HCT116 (cell line): ENCODE measurements around the gene INPP5J. TPM values are rescaled to one million over a fixed set of nuclear protein-coding genes. Genes with fewer than 3 reads are reported as not detected.

ENCODE experiments used
- ATAC-seq: fragments of 200-7000 bp; cut with Tn5 transposase; 2 replicates; pipeline ENCODE4 v1.9.1; 2020; ENCODE audit warnings: mild to moderate bottlenecking, moderate library complexity
- BruUV-seq: library from RNA; stranded (reverse); fragments of 400-500 nt; replicated peaks from 2 replicates; lab custom pipeline; 2021; lab: Mats Ljungman, UMichigan
- CTCF ChIA-PET: fragments of 300-600 bp; sonication (Branson Sonifier 250); formaldehyde crosslinking; loops from one replicate; lab custom pipeline; 2021; ENCODE audit warnings: antibody characterized with exemption; lab: Charles Lee
- POLR2A ChIA-PET: fragments of 300-600, 350-600 bp; sonication (Branson Sonifier 250); formaldehyde crosslinking; loops from one replicate; lab custom pipeline; 2021; ENCODE audit warnings: antibody characterized with exemption; lab: Charles Lee
- RAD21 ChIA-PET, 2 experiments: fragments of 300-600 bp; sonication (Branson Sonifier 250); formaldehyde crosslinking; loops; one replicate each; lab custom pipeline; 2023; ENCODE audit warnings: low total read pairs in 2 of 2; ENCODE audit not compliant: uncharacterized antibody in 2 of 2, unreplicated experiment in 2 of 2, low non-redundant PET in 1 of 2; lab: Charles Lee
- DNase-seq: peaks from one replicate; pipeline ENCODE4 v3.0.0-alpha.2; 2010; ENCODE audit warnings: low read depth, low spot score
- H2AFZ ChIP-seq: fragments of 200-600 bp; shearing (Covaris generic), sonication (generic); 2 replicates; pipeline ENCODE4 v1.6.1; 2017; ENCODE audit warnings: low read depth, mixed run types, mixed read lengths, antibody characterized with exemption, low read length; ENCODE audit not compliant: poor library complexity, severe bottlenecking
- H3K27ac ChIP-seq: 2 replicates; pipeline ENCODE4 v1.5.1; 2012; ENCODE audit warnings: low read depth, low read length
- H3K27me3 ChIP-seq: fragments of 200-600 bp; sonication (generic); 2 replicates; pipeline ENCODE4 v1.6.1; 2016; ENCODE audit warnings: mixed run types, low read length, mixed read lengths; ENCODE audit not compliant: insufficient read depth
- H3K36me3 ChIP-seq, 2 experiments: fragments of 200-500 bp in 1 of 2; fragments of 200-600 bp in 1 of 2; sonication (Bioruptor generic) in 1 of 2; sonication (generic) in 1 of 2; 2 replicates each; pipeline versions ENCODE4 v1.5.1 to v1.6.1; 2014 to 2016; ENCODE audit warnings: low read length in 2 of 2, inconsistent platforms in 1 of 2, mixed read lengths in 1 of 2, mixed run types in 1 of 2; ENCODE audit not compliant: insufficient read depth in 2 of 2, control insufficient read depth in 1 of 2
- H3K4me1 ChIP-seq, 2 experiments: fragments of 200-600 bp in 1 of 2; sonication (generic) in 1 of 2; 2 replicates each; pipeline versions ENCODE4 v1.5.1 to v1.6.1; 2012 to 2017; ENCODE audit warnings: low read length in 2 of 2, inconsistent platforms in 1 of 2, mild to moderate bottlenecking in 1 of 2, mixed read lengths in 1 of 2, mixed run types in 1 of 2, moderate library complexity in 1 of 2; ENCODE audit not compliant: insufficient read depth in 2 of 2, control insufficient read depth in 1 of 2
- H3K4me2 ChIP-seq: fragments of 200-600 bp; sonication (generic); 2 replicates; pipeline ENCODE4 v1.6.1; 2017; ENCODE audit warnings: mixed run types, low read length, mixed read lengths
- H3K4me3 ChIP-seq, 2 experiments: fragments of 200-600 bp in 1 of 2; sonication (generic) in 1 of 2; replicated peaks in 1 of 2; 2 replicates each; pipeline ENCODE4 v1.5.1; 2011 to 2016; ENCODE audit warnings: low read length in 2 of 2, control low read depth in 1 of 2, low read depth in 1 of 2, mild to moderate bottlenecking in 1 of 2, mixed read lengths in 1 of 2, mixed run types in 1 of 2
- H3K79me2 ChIP-seq: fragments of 200-600 bp; sonication (generic); 2 replicates; pipeline ENCODE4 v1.6.1; 2017; ENCODE audit warnings: mild to moderate bottlenecking, mixed run types, low read length, moderate library complexity, mixed read lengths; ENCODE audit not compliant: insufficient read depth
- H3K9ac ChIP-seq: fragments of 200-600 bp; sonication (generic); 2 replicates; pipeline ENCODE4 v1.6.1; 2016; ENCODE audit warnings: low read length, mixed read lengths
- H3K9me2 ChIP-seq: fragments of 200-600 bp; sonication (generic), shearing (Covaris generic); 2 replicates; pipeline ENCODE4 v1.6.1; 2017; ENCODE audit warnings: mixed run types, mild to moderate bottlenecking, moderate library complexity; ENCODE audit not compliant: insufficient read depth
- H3K9me3 ChIP-seq, 2 experiments: fragments of 200-500 bp in 1 of 2; fragments of 200-600 bp in 1 of 2; sonication (Bioruptor generic) in 1 of 2; sonication (generic) in 1 of 2; 2 replicates each; pipeline ENCODE4 v1.6.1; 2014 to 2017; ENCODE audit warnings: low read length in 2 of 2, mixed read lengths in 2 of 2, inconsistent platforms in 1 of 2, low read depth in 1 of 2, mild to moderate bottlenecking in 1 of 2, mixed run types in 1 of 2, moderate library complexity in 1 of 2; ENCODE audit not compliant: control insufficient read depth in 1 of 2, insufficient read depth in 1 of 2
- H4K20me1 ChIP-seq: fragments of 200-600 bp; sonication (generic), shearing (Covaris generic); 2 replicates; pipeline ENCODE4 v1.6.1; 2017; ENCODE audit warnings: mixed run types, mild to moderate bottlenecking, moderate library complexity; ENCODE audit not compliant: insufficient read depth
- CEBPB ChIP-seq: IDR thresholded peaks from 2 replicates; pipeline ENCODE4 v1.6.1; 2012; ENCODE audit warnings: low read depth
- CTCF ChIP-seq, 3 experiments: fragments of 200-600 bp in 1 of 3; sonication (generic) in 1 of 3; IDR thresholded peaks in 2 of 3; conservative IDR thresholded peaks in 1 of 3; 2 replicates each; pipeline ENCODE4 v1.5.1; 2012 to 2017; ENCODE audit warnings: low read depth in 2 of 3, low read length in 2 of 3, antibody characterized with exemption in 1 of 3, borderline replicate concordance in 1 of 3, control low read depth in 1 of 3, mild to moderate bottlenecking in 1 of 3, mixed read lengths in 1 of 3, mixed run types in 1 of 3, moderate library complexity in 1 of 3; ENCODE audit not compliant: insufficient read depth in 1 of 3
- EGR1 ChIP-seq: IDR thresholded peaks from 2 replicates; pipeline ENCODE4 v1.6.1; 2012; ENCODE audit warnings: low read depth
- FOSL1 ChIP-seq: IDR thresholded peaks from 2 replicates; pipeline ENCODE4 v1.6.1; 2012; ENCODE audit warnings: low read depth
- JUND ChIP-seq: IDR thresholded peaks from 2 replicates; pipeline ENCODE4 v1.6.1; 2012
- REST ChIP-seq: IDR thresholded peaks from 2 replicates; pipeline ENCODE4 v1.6.1; 2012; ENCODE audit warnings: low read depth
- SP1 ChIP-seq: IDR thresholded peaks from 2 replicates; pipeline ENCODE4 v1.6.1; 2012; ENCODE audit warnings: low read depth
- TCF7L2 ChIP-seq: IDR thresholded peaks from 2 replicates; pipeline ENCODE4 v1.7.0; 2011; ENCODE audit warnings: borderline replicate concordance, inconsistent platforms; ENCODE audit not compliant: insufficient read depth, insufficient read length; ENCODE audit errors: extremely low read depth
- intact Hi-C: fragments of 100-400 bp; cut with micrococcal nuclease; formaldehyde crosslinking; loops from 2 replicates; pipeline ENCODE4 v1.10.0; 2022
- total RNA-seq: library from RNA; stranded (reverse); gene quantifications from one replicate; pipeline ENCODE4 v1.2.1, GENCODE V29; 2021; ENCODE audit not compliant: unreplicated experiment

Gene INPP5J
- total RNA-seq, 1 experiment from 2014 or later = 8.9 TPM

- ATAC-seq = no peak
- intact Hi-C loops = no loop called here
- ChIA-PET RAD21 (interaction anchor here in 1 of 2 experiments (0.7 kb wide), 1 partner anchor 10 kb away, joined by 3 read pairs; no protein-coding TSS in a partner anchor), POLR2A (interaction anchor here (0.8 kb wide), 1 partner anchor 9 kb away, joined by 3 read pairs; no protein-coding TSS in a partner anchor), CTCF (interaction anchor here (1.2 to 1.5 kb wide), 2 partner anchors 18 to 20 kb away, joined by 4 to 6 read pairs; no protein-coding TSS in a partner anchor)
- no peak for DNase-seq
- no peaks in the 10 kb centered on the region for H3K9me3 ChIP-seq
- peak overlapping the region; percentile 15; the same call in 1 of the 2 replicates for H3K27ac ChIP-seq
- H3K79me2 ChIP-seq = no peaks in the 10 kb centered on the region; the same call in 1 of the 2 replicates
- H3K36me3 ChIP-seq = peaks cover 13 to 34% of the 10 kb centered on the region in 2 experiments
- peaks cover 8 to 28% of the 10 kb centered on the region in 2 experiments; a peak in 3 of 4 replicates for H3K4me1 ChIP-seq
- no peaks in the 10 kb centered on the region for H3K9me2 ChIP-seq
- H2AFZ ChIP-seq = no peak overlapping the region
- H4K20me1 ChIP-seq = no peaks in the 10 kb centered on the region
- H3K9ac ChIP-seq = no peak overlapping the region
- TF ChIP-seq CEBPB = peak; percentile 77
- TF ChIP-seq REST = no peak
- peak; percentile 56 for TF ChIP-seq JUND
- TF ChIP-seq SP1 = no peak; the same call in 1 of the 2 replicates
- no peak for TF ChIP-seq EGR1
- no peak for TF ChIP-seq CTCF (IDR thresholded peaks at IDR 0.05 in 2 of 3, conservative IDR thresholded peaks at IDR 0.05 in 1 of 3; ENCODE audit: borderline replicate concordance in 1 of 3, insufficient read depth in 1 of 3, low read depth in 2 of 3, low read length in 2 of 3)
- no peak for TF ChIP-seq TCF7L2
- peak; percentile 63 for TF ChIP-seq FOSL1
- 0 out of 2 replicates have a peak overlapping the region, but pooled peaks have one; percentile 7 for H3K4me2 ChIP-seq
- no peak overlapping the region for H3K4me3 ChIP-seq
- BruUV-seq = no TSS peak
- no peaks in the 10 kb centered on the region for H3K27me3 ChIP-seq
Measured at GRCh38 chr22:31102441-31103081, 20.2 kb upstream of the INPP5J start.
